GM19193 (cell line): ENCODE results near the gene KCNIP3.

ENCODE experiments used
- POLR2A ChIP-seq: IDR thresholded peaks from 4 replicates; pipeline ENCODE4 v1.6.1; 2011; ENCODE audit not compliant: insufficient read depth, insufficient read length; ENCODE audit errors: extremely low read depth

The KCNIP3 gene

GRCh38 chr2:95281071-95281470 is 16.1 kb upstream of the KCNIP3 start:
- no peak for TF ChIP-seq POLR2A

- TF ChIP-seq POLR2A, result no peak
These were observed 15.4 kb upstream of the KCNIP3 start for GRCh38 chr2:95281786-95282185.

- no peak for TF ChIP-seq POLR2A
These were observed 14.7 kb upstream of the KCNIP3 start for GRCh38 chr2:95282458-95282857.

GRCh38 chr2:95283562-95283961 is 13.6 kb upstream of the KCNIP3 start:
- no peak for TF ChIP-seq POLR2A

- TF ChIP-seq POLR2A, result no peak
These were observed 12.1 kb upstream of the KCNIP3 start for GRCh38 chr2:95284886-95285541.

GRCh38 chr2:95285542-95285932 is 11.6 kb upstream of the KCNIP3 start:
- TF ChIP-seq POLR2A, result no peak

GRCh38 chr2:95287336-95287735 is 9.8 kb upstream of the KCNIP3 start:
- no peak for TF ChIP-seq POLR2A

- no peak for TF ChIP-seq POLR2A
These were observed 9.3 kb upstream of the KCNIP3 start for GRCh38 chr2:95287806-95288205.

- TF ChIP-seq POLR2A, result no peak
These were observed 7.9 kb upstream of the KCNIP3 start for GRCh38 chr2:95289253-95289652.

- TF ChIP-seq POLR2A, result no peak
These were observed 5.9 kb upstream of the KCNIP3 start for GRCh38 chr2:95291222-95291621.

- TF ChIP-seq POLR2A, result no peak
These were observed 4.4 kb upstream of the KCNIP3 start for GRCh38 chr2:95292623-95293260.

- TF ChIP-seq POLR2A, result no peak
These were observed 2.4 kb upstream of the KCNIP3 start for GRCh38 chr2:95294579-95295250.

GRCh38 chr2:95295376-95295775 is 1.8 kb upstream of the KCNIP3 start:
- TF ChIP-seq POLR2A, result no peak

GRCh38 chr2:95296011-95296410 is 1.1 kb upstream of the KCNIP3 start:
- no peak for TF ChIP-seq POLR2A

- no peak for TF ChIP-seq POLR2A
These were observed 670 bp downstream of the KCNIP3 start for GRCh38 chr2:95297639-95298395.
